ENCODE results near the gene CLPTM1L.
"Not testable (repeated sequence)": the region's sequence is repeated elsewhere in the genome, so short reads cannot be mapped to it uniquely, and the experiment has no call there.

CLPTM1L gene

DNA sequence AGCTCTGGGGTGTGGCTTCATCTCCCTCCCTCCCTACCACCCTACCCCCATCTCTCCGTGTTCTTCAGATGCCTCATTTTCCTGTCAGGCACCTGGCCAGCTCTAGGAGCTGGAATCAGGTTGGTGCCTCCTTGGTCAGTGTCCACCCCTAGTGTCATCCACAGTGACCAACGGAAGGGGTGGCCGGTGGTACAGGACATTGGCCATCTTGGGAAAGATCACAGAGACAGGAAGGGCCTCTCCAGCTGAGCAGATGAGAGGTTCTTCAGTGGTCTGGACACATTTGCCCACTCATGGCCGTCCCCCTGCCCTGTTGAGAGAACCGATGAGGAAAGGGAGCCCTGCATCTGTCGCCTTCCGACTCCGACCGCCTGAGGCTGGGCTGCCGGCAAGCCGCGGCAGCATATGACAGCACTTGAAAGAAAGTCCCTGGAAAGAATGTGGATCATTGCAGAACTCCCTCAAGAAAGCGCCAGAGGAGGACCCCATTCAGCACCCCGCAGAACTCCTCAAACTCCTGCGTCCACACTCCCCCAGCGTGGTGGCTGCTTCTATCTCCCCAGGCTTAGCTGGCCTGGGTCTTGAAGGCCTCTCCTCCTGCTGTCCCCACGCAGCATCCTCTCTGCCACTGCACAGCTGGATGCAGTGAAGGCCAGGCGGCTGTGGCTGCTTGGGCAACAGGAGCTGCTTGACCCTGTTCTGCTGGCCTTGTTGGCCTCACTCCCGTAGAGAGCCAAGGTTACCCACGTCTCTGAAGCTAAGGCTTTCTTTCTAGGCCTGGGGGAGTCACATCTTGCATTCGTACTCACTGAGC lies 1.9 kb upstream of the CLPTM1L start:
- Histone ChIP-seq H3K27me3 (0 out of 2 replicates have a peak, but pooled peaks cover 5% of the 10 kb centered on the region), H3K4me1 (peaks cover 2% of the 10 kb centered on the region; the same call in 1 of the 2 replicates), H3K36me3 (peaks cover 17% of the 10 kb centered on the region), H3K9me3 (no peaks in the 10 kb centered on the region), H3K4me3 (ENCODE audit: low read depth, low read length) (no peak overlapping the region)
- TF ChIP-seq, protein P1, sequence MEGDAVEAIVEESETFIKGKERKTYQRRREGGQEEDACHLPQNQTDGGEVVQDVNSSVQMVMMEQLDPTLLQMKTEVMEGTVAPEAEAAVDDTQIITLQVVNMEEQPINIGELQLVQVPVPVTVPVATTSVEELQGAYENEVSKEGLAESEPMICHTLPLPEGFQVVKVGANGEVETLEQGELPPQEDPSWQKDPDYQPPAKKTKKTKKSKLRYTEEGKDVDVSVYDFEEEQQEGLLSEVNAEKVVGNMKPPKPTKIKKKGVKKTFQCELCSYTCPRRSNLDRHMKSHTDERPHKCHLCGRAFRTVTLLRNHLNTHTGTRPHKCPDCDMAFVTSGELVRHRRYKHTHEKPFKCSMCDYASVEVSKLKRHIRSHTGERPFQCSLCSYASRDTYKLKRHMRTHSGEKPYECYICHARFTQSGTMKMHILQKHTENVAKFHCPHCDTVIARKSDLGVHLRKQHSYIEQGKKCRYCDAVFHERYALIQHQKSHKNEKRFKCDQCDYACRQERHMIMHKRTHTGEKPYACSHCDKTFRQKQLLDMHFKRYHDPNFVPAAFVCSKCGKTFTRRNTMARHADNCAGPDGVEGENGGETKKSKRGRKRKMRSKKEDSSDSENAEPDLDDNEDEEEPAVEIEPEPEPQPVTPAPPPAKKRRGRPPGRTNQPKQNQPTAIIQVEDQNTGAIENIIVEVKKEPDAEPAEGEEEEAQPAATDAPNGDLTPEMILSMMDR (IDR thresholded peaks at IDR 0.05; ENCODE audit: low read depth, low read length), result no peak
- DNase-seq, result no peak

DNA sequence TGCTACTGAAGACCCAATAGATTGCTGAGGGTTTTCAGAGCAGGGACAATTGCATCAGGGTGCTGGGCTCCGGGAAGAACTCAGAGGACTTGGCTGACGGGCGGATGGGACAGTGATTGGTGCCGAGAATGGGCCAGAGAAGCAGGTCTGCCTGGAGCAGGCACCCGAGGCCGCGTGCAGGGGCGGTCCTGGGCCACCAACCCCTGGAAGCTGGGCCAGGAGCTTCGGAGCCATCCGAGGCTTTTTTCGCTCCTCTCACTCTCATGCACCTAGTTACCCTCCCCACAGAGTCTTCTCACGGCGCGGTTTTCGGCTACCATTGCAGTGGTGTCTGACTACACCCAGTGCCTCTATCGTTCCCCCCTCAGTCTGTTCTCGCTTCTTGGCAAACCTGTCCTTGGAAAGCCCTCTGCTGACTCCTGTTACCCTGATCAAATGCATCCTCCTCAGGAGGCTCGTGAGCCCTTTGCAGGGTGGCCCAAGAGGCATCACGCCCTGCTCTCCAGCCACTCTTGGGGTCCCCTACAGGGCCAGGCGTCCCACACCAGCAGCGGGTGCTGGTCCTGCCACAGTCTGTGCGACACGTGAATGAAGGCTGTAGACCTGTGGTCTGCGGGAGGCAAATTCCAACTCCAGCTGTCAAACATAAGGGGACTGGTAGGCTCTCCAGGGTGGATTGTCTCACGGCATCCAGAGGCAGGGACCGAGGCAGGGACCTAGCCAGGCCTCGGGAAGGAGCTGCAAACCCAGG lies 1.2 kb upstream of the CLPTM1L start:
- Histone ChIP-seq H3K9me3 (no peaks in the 10 kb centered on the region), H3K4me3 (ENCODE audit: low read depth, low read length) (peak overlapping the region; percentile 88), H3K36me3 (peaks cover 24% of the 10 kb centered on the region), H3K27me3 (0 out of 2 replicates have a peak, but pooled peaks cover 4% of the 10 kb centered on the region), H3K4me1 (peaks cover 2% of the 10 kb centered on the region; the same call in 1 of the 2 replicates)
- no peak for DNase-seq
- TF ChIP-seq, protein P1 (IDR thresholded peaks at IDR 0.05; ENCODE audit: low read depth, low read length), result no peak

DNA sequence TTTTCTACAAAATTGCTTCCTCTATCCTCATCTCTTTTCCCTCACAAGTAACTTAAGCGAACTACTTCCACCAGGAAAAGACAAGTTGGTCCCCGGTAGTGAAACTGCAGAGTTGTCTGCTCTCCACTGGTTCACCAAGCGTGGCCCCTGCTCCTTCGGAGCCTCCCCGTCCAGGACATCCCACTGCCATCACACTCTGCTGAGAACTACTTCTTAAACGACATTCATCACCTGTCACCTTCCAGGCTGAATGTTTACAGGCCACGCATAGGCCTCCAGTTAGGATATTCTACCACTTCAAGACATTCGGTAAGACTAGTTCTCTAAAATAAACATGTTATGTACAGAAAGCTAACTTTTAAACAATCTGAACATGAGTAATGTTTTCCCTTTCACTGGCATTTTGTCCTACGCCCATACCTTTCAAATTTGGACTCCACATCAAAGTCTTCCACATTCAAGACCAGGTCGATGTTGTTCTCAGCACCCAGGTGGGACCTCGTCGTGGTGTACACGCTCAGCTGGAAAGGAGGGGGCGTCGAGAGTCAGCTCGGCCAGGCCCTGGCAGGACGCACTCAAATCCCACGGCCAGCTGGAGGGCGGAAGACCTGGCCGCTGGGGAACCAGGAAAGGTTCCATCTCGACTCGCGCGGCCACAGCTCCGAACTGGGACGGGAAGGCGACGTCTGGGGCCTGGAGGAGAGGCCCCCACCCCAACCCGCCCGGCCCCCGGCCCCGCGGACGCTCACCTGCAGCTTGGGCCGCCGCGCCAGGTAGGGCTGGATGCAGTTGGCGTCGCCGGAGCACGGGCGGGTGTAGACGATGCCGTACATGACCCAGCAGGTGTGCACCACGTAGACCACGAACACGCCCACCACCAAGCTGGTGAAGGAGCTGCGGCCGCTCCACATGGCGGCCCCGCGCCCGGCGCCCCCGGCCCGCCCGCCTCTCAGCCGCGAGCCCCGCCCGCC lies 683 bp downstream of the CLPTM1L start:
- Histone ChIP-seq H3K9me3 (no peaks in the 10 kb centered on the region), H3K27me3 (no peaks in the 10 kb centered on the region), H3K4me3 (ENCODE audit: low read depth, low read length) (peak overlapping the region; percentile 83), H3K36me3 (peaks cover 36% of the 10 kb centered on the region), H3K4me1 (peaks cover 2% of the 10 kb centered on the region; the same call in 1 of the 2 replicates)
- DNase-seq, result peak; percentile 24
- TF ChIP-seq, protein P1 (IDR thresholded peaks at IDR 0.05; ENCODE audit: low read depth, low read length), result no peak

DNA sequence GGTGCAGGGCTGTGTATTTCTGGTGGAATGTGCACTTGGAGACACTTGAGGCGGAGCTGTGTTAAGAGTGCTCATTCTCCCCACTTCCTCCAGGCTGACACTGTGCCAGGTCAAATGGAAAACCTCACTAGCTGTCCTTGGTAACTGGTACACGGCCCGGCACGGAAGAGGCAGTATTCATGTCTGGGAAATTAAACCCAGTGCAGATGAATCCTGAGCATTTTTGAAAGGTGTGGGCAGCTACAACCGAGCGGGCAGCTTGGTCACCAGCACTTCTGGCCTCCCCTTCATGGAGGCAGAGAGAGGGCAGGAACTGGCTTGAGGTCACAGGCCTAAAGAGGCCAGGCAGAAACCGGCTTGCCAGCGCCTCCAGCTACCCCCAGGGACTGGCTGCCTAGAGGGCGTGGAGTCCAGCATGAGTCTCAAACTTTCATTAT lies 1.6 kb downstream of the CLPTM1L start:
- Histone ChIP-seq H3K4me1 (peaks cover 2% of the 10 kb centered on the region; the same call in 1 of the 2 replicates), H3K4me3 (ENCODE audit: low read depth, low read length) (peak overlapping the region; percentile 83), H3K36me3 (peaks cover 41% of the 10 kb centered on the region), H3K27me3 (no peaks in the 10 kb centered on the region), H3K9me3 (no peaks in the 10 kb centered on the region)
- TF ChIP-seq, protein P1 (IDR thresholded peaks at IDR 0.05; ENCODE audit: low read depth, low read length), result no peak
- DNase-seq, result no peak

DNA sequence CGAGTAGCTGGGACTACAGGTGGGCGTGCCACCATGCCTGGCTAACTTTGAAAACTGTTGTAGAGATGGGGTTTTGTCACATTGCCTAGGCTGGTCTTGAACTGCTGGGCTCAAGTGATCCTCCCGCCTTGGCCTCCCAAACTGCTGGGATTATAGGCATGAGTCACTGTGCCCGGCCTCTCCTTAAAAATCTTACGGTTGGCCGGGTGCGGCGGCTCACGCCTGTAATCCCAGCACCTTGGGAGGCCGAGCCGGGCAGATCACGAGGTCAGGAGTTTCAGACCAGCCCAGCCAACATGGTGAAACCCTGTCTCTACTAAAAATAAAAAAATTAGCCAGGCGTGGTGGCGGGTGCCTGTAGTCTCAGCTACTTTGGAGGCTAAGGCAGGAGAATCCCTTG lies 2.2 kb downstream of the CLPTM1L start:
- not testable (repeated sequence) for H3K4me1 ChIP-seq; H3K4me3 ChIP-seq (ENCODE audit: low read depth, low read length); DNase-seq; H3K27me3 ChIP-seq; H3K9me3 ChIP-seq
- H3K36me3 ChIP-seq, result peaks cover 48% of the 10 kb centered on the region

DNA sequence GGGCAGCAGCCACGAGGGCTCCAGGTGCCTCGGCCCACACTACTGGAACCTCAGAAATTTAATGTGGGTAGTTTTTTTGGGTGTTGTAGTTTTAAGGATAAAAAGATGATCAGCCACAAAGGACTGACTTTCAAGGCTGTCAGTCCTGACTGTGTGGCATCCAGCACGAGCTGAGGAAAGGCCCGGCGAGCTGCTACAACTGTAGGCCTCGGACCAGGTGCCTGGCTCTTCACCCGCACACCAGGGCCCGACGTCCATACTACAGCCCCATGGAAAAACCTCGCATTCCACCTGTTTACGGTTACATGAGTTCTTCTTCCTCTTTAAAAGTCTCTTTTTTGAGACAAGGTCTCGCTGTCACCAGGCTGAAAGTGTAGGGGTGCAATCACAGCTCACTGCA lies 2.6 kb downstream of the CLPTM1L start:
- peaks cover 2% of the 10 kb centered on the region; the same call in 1 of the 2 replicates for H3K4me1 ChIP-seq
- DNase-seq, result no peak
- H3K27me3 ChIP-seq, result no peaks in the 10 kb centered on the region
- H3K36me3 ChIP-seq, result peaks cover 52% of the 10 kb centered on the region
- no peaks in the 10 kb centered on the region for H3K9me3 ChIP-seq
- TF ChIP-seq, protein P1 (IDR thresholded peaks at IDR 0.05; ENCODE audit: low read depth, low read length), result no peak
- no peak overlapping the region for H3K4me3 ChIP-seq (ENCODE audit: low read depth, low read length)
